GM19328 (cell line): ENCODE measurements around the gene ULK4.

ENCODE experiments used
- ATAC-seq: cut with Tn5 transposase; IDR thresholded peaks from one replicate; pipeline ENCODE4 v1.9.1; 2021; ENCODE audit warnings: mild to moderate bottlenecking, moderate library complexity; ENCODE audit not compliant: unreplicated experiment

The ULK4 gene

GRCh38 chr3:41204369-41204768 lies 757.5 kb downstream of the ULK4 start:
- no peak for ATAC-seq

- ATAC-seq, result no peak
These were observed 759.0 kb downstream of the ULK4 start for GRCh38 chr3:41202834-41203345.

- no peak for ATAC-seq
These were observed 759.6 kb downstream of the ULK4 start for GRCh38 chr3:41202075-41202833.

GRCh38 chr3:41200669-41201021 lies 761.3 kb downstream of the ULK4 start:
- ATAC-seq, result no peak

GRCh38 chr3:41199866-41200668 lies 761.8 kb downstream of the ULK4 start:
- no peak for ATAC-seq

- peak; percentile 64 for ATAC-seq
These were observed 762.7 kb downstream of the ULK4 start, which contains the start of gene CTNNB1 for GRCh38 chr3:41198950-41199865. CTNNB1 (plus strand) TSS chr3:41199505; CDS start chr3:41224069, 24,564 bp downstream.

GRCh38 chr3:41198526-41198925 lies 763.4 kb downstream of the ULK4 start:
- no peak for ATAC-seq

- ATAC-seq, result no peak
These were observed 763.9 kb downstream of the ULK4 start for GRCh38 chr3:41198046-41198445.
